ENCODE data around the gene FAM9C. TPM values are rescaled to one million over a fixed set of nuclear protein-coding genes. Genes with fewer than 3 reads are reported as not detected.

Gene FAM9C
- total RNA-seq, 4 donors from 2014 or later = not detected

- no peak overlapping the region for H3K27ac ChIP-seq
- TF ChIP-seq, protein P1, sequence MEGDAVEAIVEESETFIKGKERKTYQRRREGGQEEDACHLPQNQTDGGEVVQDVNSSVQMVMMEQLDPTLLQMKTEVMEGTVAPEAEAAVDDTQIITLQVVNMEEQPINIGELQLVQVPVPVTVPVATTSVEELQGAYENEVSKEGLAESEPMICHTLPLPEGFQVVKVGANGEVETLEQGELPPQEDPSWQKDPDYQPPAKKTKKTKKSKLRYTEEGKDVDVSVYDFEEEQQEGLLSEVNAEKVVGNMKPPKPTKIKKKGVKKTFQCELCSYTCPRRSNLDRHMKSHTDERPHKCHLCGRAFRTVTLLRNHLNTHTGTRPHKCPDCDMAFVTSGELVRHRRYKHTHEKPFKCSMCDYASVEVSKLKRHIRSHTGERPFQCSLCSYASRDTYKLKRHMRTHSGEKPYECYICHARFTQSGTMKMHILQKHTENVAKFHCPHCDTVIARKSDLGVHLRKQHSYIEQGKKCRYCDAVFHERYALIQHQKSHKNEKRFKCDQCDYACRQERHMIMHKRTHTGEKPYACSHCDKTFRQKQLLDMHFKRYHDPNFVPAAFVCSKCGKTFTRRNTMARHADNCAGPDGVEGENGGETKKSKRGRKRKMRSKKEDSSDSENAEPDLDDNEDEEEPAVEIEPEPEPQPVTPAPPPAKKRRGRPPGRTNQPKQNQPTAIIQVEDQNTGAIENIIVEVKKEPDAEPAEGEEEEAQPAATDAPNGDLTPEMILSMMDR (IDR thresholded peaks at IDR 0.05 in 4 of 5, conservative IDR thresholded peaks at IDR 0.05 in 1 of 5) = no peak
- TF ChIP-seq POLR2A (IDR thresholded peaks at IDR 0.05) = no peak
- DNase-seq (no peak), ATAC-seq (no peak)
- H3K9me3 ChIP-seq = no peaks in the 10 kb centered on the region
- intact Hi-C loops (cut with DNase I; ENCODE audit: low total_unique reads) (no loop called here), in situ Hi-C loops (cut with MboI; ENCODE audit: low sequenced_read_pairs in 4 of 4) (no loop called here)
- no peaks in the 10 kb centered on the region for H3K27me3 ChIP-seq
- no peaks in the 10 kb centered on the region for H3K36me3 ChIP-seq
- no peak overlapping the region for H3K4me3 ChIP-seq
- H3K4me1 ChIP-seq = no peaks in the 10 kb centered on the region
These were observed 482 bp downstream of the FAM9C start for GRCh38 chrX:13043938-13044337.

DNA sequence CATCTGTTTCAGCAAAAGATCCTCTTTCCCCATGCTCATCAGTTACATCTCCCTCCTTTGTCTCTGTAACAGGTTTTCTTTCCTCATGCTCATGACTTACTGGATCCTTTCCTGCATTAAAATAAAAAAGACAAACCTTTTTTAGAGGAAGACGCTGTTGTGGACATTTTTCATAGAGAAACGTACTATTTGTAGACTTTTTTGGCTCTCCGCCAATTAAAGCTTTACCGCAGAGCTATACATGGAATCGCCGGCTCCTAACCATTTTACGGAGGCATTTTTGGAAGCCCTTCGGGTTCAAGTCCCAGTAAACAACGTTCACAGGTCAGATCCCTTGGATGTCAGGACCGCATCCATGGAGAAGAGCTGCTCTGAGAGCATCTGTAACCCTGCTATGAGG is 1.3 kb downstream of the FAM9C start:
- Histone ChIP-seq H3K9me3 (no peaks in the 10 kb centered on the region), H3K4me1 (no peaks in the 10 kb centered on the region), H3K27ac (no peak overlapping the region), H3K27me3 (no peaks in the 10 kb centered on the region), H3K36me3 (no peaks in the 10 kb centered on the region), H3K4me3 (no peak overlapping the region)
- in situ Hi-C loops (cut with MboI; ENCODE audit: low sequenced_read_pairs in 4 of 4) = no loop called here
- intact Hi-C loops (cut with DNase I; ENCODE audit: low total_unique reads) = no loop called here
- DNase-seq = no peak
- TF ChIP-seq, protein P1 (IDR thresholded peaks at IDR 0.05 in 4 of 5, conservative IDR thresholded peaks at IDR 0.05 in 1 of 5) = no peak
- TF ChIP-seq POLR2A (IDR thresholded peaks at IDR 0.05) = no peak
- no peak for ATAC-seq

DNA sequence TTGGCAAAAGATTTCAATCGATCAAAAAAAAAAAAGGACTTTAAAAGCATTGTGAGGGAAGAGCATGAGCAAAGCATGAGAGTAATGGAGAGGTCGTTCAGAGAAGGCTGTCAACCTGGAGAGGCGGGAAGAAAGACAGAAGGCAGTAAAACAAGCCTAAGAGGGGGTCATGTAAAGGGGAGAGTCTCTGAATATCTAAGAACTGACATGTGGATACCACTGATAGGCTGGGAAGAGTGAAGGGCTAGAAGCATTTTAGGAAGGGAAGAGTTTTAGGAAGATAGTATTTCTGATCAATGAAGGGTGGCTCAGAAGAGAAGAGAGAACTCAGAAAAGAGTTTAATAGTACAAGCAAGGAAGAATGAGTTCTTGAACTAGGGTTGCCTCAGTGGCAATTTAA is 7.5 kb downstream of the FAM9C start:
- in situ Hi-C loops (cut with MboI; ENCODE audit: low sequenced_read_pairs in 4 of 4) (no loop called here), intact Hi-C loops (cut with DNase I; ENCODE audit: low total_unique reads) (no loop called here)
- no peaks in the 10 kb centered on the region for H3K9me3 ChIP-seq
- ATAC-seq (no peak), DNase-seq (no peak)
- no peak overlapping the region for H3K27ac ChIP-seq
- H3K4me1 ChIP-seq = no peaks in the 10 kb centered on the region
- TF ChIP-seq, protein P1 (IDR thresholded peaks at IDR 0.05 in 4 of 5, conservative IDR thresholded peaks at IDR 0.05 in 1 of 5) = no peak
- TF ChIP-seq POLR2A (IDR thresholded peaks at IDR 0.05) = no peak
- H3K36me3 ChIP-seq = no peaks in the 10 kb centered on the region
- no peak overlapping the region for H3K4me3 ChIP-seq
- H3K27me3 ChIP-seq = no peaks in the 10 kb centered on the region

DNA sequence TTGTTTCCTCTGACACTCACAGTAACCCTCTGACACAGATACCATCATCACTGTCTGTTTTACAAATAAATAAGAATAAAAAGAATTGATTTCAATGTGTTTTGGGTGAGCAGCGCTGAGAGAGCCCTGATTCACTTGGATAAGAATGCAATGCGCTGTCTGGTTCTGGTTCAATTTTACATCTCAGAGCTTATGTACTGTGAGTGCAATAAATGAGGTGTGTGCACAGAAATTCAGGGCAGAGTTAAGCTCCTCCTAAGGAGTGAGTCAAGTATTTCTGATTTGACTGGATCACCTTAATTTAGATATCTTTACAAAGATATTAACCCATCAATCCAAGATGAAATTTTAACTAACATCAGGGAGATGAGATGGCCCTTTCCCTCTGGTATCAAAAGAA is 11.2 kb downstream of the FAM9C start:
- Histone ChIP-seq H3K27me3 (no peaks in the 10 kb centered on the region), H3K4me1 (no peaks in the 10 kb centered on the region), H3K4me3 (no peak overlapping the region), H3K9me3 (no peaks in the 10 kb centered on the region), H3K27ac (no peak overlapping the region), H3K36me3 (no peaks in the 10 kb centered on the region)
- ATAC-seq (no peak), DNase-seq (no peak)
- in situ Hi-C loops (cut with MboI; ENCODE audit: low sequenced_read_pairs in 4 of 4) (no loop called here), intact Hi-C loops (cut with DNase I; ENCODE audit: low total_unique reads) (no loop called here)
- TF ChIP-seq POLR2A (IDR thresholded peaks at IDR 0.05) = no peak
- TF ChIP-seq, protein P1 (IDR thresholded peaks at IDR 0.05 in 4 of 5, conservative IDR thresholded peaks at IDR 0.05 in 1 of 5) = no peak
